NCI-H2171 (cell line): ENCODE data around the gene PPP2R5D.
A peak's percentile ranks its signal among the peaks of the same experiment; 100 is the strongest.
"Not testable (repeated sequence)": the region's sequence is repeated elsewhere in the genome, so short reads cannot be mapped to it uniquely, and the experiment has no call there.

ENCODE experiments used
- DNase-seq: peaks from one replicate; lab custom pipeline; 2025; lab: John Stamatoyannopoulos, UW

Gene PPP2R5D

GRCh38 chr6:42984001-42984923, at the start of gene PPP2R5D:
Gene PPP2R5D (plus strand): TSS chr6:42984570. CDS start chr6:42984678, 108 bp downstream.
- peak; percentile 98 for DNase-seq

DNA sequence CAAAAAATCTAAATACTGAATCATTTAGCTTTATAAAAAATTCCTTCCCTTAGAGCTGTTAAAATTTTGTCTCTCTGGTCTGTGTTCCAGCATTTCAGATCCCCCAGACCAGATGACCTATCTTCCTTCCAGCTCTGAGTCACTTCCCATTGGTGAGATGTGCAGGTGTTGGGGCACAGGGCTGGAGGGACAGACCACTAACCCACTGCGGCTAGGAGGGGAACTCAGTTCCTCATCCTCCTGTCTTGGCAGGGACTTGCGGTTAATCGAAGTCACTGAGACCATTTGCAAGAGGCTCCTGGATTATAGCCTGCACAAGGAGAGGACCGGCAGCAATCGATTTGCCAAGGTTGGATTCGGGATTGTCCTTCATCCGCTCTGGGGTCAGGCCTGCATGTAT, 49.0 kb upstream of the PPP2R5D start:
- DNase-seq: no peak

DNA sequence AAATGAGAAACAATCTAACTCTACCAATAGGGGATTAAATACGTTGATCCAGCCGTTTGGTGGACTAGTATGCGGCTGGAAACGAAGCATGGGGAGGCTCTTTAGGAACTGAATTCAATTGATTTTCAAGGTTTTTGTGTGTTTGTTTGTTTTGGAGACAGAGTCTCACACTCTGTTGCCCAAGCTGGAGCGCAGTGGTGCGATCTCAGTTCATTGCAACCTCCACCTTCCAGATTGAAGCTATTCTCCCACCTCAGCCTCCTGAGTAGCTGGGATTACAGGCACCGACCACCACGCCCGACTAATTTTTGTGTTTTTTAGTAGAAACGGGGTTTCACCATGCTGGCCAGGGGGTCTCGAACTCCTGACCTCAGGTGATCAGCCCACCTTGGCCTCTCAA, 48.0 kb upstream of the PPP2R5D start:
- no peak for DNase-seq

DNA sequence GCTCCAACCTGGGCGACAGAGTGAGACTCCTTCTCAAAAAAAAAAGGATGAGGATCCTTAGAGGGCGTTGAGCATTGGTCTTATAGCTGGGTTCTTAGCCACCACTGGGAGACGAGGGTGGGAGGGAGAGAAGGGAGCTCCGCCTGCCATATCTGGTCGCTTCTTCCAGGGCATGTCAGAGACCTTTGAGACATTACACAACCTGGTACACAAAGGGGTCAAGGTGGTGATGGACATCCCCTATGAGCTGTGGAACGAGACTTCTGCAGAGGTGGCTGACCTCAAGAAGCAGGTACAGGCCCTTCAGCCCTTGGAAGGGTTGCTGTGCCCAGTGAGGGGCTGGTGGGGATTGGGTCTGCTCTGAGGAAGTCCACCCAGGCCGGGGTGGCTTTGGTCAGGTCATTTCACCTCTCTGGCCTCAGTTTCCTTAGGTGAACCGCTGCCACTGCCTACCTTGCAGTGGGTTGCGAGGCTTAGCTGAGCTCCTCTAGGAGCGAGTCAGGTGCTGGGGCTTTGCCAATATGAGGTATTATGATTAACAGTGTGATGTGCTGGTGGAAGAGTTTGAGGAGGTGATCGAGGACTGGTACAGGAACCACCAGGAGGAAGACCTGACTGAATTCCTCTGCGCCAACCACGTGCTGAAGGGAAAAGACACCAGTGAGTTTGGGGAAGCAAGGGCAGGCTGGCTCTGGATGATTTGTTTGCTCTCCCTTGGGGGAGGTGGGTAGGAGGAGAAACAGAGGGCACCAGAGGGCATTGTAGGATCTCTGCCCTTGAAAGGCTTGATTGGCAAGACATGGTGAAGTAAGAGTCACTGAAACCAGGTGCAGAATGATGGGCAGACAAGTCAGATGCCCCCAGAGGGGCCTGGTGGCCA, 46.6 kb upstream of the PPP2R5D start:
- DNase-seq: no peak

- no peak for DNase-seq
Observed at GRCh38 chr6:42938428-42938796, 46.0 kb upstream of the PPP2R5D start.

GRCh38 chr6:42938987-42939809, 45.2 kb upstream of the PPP2R5D start:
- DNase-seq: no peak

- no peak for DNase-seq
Observed at GRCh38 chr6:42939810-42940167, 44.6 kb upstream of the PPP2R5D start.

DNA sequence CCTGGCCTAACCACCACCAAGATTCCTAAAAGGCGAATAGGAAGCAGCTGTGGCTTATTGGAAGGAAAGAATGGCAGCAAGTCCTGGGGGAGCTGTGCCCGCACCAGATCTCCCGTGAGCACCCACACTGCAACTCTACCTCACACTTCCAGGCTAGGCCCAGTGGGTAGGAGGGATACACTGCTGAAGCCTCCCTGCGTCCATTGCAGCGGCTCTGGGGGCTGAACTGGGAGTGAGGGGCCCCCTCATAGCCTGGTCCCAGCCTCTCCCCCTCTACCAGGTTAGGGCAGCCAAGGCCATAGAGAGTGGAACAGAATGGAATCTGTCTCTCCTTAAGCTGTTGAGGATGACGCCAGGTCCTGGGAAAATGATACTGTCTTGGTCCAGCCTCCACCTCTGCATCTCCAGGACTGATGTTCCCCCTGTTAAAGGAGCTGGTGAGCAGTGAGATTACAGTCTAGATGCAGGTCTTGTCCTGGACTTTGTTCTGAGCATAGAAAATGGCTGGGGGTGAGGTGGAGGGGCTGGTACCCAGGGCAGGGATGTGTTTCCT, 43.8 kb upstream of the PPP2R5D start:
- no peak for DNase-seq

GRCh38 chr6:42941356-42941755, 43.0 kb upstream of the PPP2R5D start:
- DNase-seq: not testable (repeated sequence)

- DNase-seq: no peak
Observed at GRCh38 chr6:42942444-42942843, 41.9 kb upstream of the PPP2R5D start.

DNA sequence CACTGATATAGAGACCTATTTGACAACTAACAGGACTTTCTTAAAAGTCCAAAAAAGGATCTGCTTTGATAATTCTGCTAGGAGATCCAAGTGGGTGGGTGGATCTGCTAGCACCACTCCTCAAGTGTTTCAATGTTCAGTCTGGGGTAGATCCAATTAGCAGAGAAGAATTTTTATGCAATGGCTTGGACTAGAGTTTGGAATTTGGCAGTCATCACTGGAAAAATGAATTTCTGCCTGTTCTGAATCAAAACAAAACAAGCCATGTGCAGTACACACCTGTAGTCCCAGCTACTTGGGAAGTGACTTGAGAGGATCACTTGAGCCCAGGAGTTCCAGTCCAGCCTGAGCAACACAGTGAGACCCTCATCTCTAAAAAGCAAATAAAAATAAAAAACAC, 36.4 kb upstream of the PPP2R5D start:
- no peak for DNase-seq

DNA sequence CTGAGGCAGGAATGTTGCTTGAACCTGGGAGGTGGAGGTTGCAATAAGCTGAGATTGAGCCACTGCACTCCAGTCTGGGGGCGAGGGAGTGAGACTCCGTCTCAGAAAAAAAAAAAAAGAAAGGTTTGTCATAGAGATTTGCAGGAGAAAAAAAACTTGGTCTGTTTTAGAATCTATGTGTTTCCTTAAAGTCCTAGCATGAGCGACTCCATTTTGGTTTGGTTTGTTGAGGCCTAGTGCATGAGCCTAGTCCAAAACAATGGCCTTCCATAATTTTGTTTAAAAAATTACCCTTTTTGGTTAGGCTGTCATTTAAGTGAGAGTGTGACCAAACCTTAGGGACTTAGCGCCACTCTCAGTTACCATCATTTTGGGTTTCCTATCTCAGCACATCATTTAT, 32.0 kb upstream of the PPP2R5D start:
- no peak for DNase-seq

DNA sequence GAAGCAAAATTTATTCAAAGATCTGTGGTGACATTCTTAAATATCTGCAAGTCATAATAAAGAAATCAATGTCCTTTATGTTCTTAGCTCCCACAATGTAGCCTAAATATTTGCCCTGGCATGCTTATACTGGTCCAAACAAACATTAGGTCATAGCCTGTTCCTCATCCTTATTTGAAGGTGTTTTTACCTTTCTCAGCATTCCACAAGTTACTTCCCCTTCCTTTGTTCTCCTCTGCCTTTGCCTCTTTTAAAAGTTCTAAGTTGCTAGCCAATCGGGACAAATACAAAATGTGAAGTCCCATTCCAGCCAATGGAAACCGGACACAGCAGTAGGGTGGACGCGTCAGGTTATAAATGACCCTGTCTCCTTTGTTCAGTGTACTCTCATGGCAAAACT, 30.0 kb upstream of the PPP2R5D start:
- DNase-seq: not testable (repeated sequence)

DNA sequence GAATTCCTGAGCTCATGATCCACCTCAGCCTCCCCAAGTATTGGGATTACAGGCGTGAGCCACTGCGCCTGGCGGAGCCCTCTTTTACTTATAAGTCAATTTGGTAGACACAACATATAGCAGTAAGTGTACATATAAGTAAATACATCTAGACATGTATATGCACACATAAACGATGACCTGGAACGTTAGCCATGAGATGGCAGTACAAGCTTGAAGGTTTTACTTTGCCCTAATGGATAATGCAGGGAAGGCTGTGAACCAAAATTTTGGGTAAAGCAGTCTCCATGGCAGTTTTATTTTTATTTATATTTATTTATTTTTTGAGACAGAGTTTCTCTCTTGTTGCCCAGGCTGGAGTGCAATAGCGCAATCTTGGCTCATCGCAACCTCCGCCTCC, 26.2 kb upstream of the PPP2R5D start:
- DNase-seq: no peak

- no peak for DNase-seq
Observed at GRCh38 chr6:42959917-42960242, 24.5 kb upstream of the PPP2R5D start.

- peak; percentile 32 for DNase-seq
Observed at GRCh38 chr6:42960243-42961019, 23.9 kb upstream of the PPP2R5D start, which contains the start of gene GNMT. Gene GNMT (plus strand): TSS chr6:42960754. CDS start chr6:42960768, 14 bp downstream.

GRCh38 chr6:42961020-42961470, 23.3 kb upstream of the PPP2R5D start:
- DNase-seq: no peak

- DNase-seq: no peak
Observed at GRCh38 chr6:42962096-42962495, 22.3 kb upstream of the PPP2R5D start.

- peak; percentile 97 for DNase-seq
Observed at GRCh38 chr6:42962502-42963178, 21.7 kb upstream of the PPP2R5D start.

DNA sequence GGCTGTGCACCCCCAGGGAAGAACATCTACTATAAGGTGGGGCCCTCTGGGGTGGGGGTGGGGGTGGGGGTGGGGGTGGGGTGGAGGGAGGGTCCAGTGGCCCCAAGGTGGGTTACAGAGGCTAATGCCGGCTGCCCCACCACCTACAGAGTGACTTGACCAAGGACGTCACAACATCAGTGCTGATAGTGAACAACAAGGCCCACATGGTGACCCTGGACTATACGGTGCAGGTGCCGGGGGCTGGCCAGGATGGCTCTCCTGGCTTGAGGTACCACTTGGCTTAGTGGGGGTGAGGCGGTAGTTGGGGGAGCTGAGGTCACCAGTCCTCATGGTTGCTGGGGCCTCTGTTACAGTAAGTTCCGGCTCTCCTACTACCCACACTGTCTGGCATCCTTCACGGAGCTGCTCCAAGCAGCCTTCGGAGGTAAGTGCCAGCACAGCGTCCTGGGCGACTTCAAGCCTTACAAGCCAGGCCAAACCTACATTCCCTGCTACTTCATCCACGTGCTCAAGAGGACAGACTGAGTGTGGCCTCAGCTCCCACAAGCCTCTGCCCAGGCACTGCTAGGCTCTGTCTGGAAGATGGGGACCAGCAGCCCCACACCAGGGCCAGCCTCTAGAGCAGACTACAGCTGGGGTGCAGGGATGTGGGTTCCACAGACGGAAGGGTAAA, 21.1 kb upstream of the PPP2R5D start:
- DNase-seq: no peak
